DMS53 treated with DMSO at 0.1 percent for 48 hours (cell line): Measurements from ENCODE around the gene ZBTB32.
"Not testable (repeated sequence)": the region's sequence is repeated elsewhere in the genome, so short reads cannot be mapped to it uniquely, and the experiment has no call there.

Source experiments
- DNase-seq: peaks from one replicate; lab custom pipeline; 2025; ENCODE audit not compliant: unreplicated experiment; lab: John Stamatoyannopoulos, UW

Gene ZBTB32

GRCh38 chr19:35720163-35720524, 15.8 kb downstream of the ZBTB32 start:
- no peak for DNase-seq

- no peak for DNase-seq
Measured at GRCh38 chr19:35720648-35721047, 16.3 kb downstream of the ZBTB32 start.

- DNase-seq, result no peak
Measured at GRCh38 chr19:35721374-35721773, 17.0 kb downstream of the ZBTB32 start.

- DNase-seq, result no peak
Measured at GRCh38 chr19:35722461-35722860, 18.1 kb downstream of the ZBTB32 start.

- no peak for DNase-seq
Measured at GRCh38 chr19:35722897-35723296, 18.5 kb downstream of the ZBTB32 start.

GRCh38 chr19:35723671-35724070, 19.3 kb downstream of the ZBTB32 start:
- DNase-seq, result no peak

GRCh38 chr19:35724132-35724531, 19.8 kb downstream of the ZBTB32 start:
- not testable (repeated sequence) for DNase-seq

- DNase-seq, result no peak
Measured at GRCh38 chr19:35724560-35724959, 20.2 kb downstream of the ZBTB32 start.

- no peak for DNase-seq
Measured at GRCh38 chr19:35725216-35725861, 21.0 kb downstream of the ZBTB32 start.

- no peak for DNase-seq
Measured at GRCh38 chr19:35727053-35727955, 22.9 kb downstream of the ZBTB32 start.

- DNase-seq, result no peak
Measured at GRCh38 chr19:35727956-35728706, 23.8 kb downstream of the ZBTB32 start.

- DNase-seq, result no peak
Measured at GRCh38 chr19:35729021-35729420, 24.7 kb downstream of the ZBTB32 start.

GRCh38 chr19:35729763-35730162, 25.4 kb downstream of the ZBTB32 start:
- no peak for DNase-seq

- no peak for DNase-seq
Measured at GRCh38 chr19:35730326-35730725, 26.0 kb downstream of the ZBTB32 start.

- no peak for DNase-seq
Measured at GRCh38 chr19:35731353-35731752, 27.0 kb downstream of the ZBTB32 start.

- DNase-seq, result no peak
Measured at GRCh38 chr19:35731779-35732405, 27.5 kb downstream of the ZBTB32 start.

GRCh38 chr19:35732540-35733179, 28.3 kb downstream of the ZBTB32 start:
- DNase-seq, result no peak

- no peak for DNase-seq
Measured at GRCh38 chr19:35733180-35734125, 29.1 kb downstream of the ZBTB32 start.

- DNase-seq, result no peak
Measured at GRCh38 chr19:35734273-35734672, 29.9 kb downstream of the ZBTB32 start.

GRCh38 chr19:35734889-35735288, 30.5 kb downstream of the ZBTB32 start:
- DNase-seq, result no peak
